HL-60 (cell line): ENCODE measurements around the gene CYP21A2.
"Not testable (repeated sequence)": the region's sequence is repeated elsewhere in the genome, so short reads cannot be mapped to it uniquely, and the experiment has no call there.

ENCODE experiments used
- GABPA ChIP-seq: IDR thresholded peaks from 2 replicates; pipeline ENCODE4 v1.6.1; 2012; ENCODE audit warnings: low read depth
- POLR2AphosphoS5 ChIP-seq: IDR thresholded peaks from 2 replicates; pipeline ENCODE4 v1.6.1; 2012; ENCODE audit warnings: low read depth
- SPI1 ChIP-seq: IDR thresholded peaks from 2 replicates; pipeline ENCODE4 v1.6.1; 2012; ENCODE audit warnings: low read depth, mild to moderate bottlenecking, borderline replicate concordance
- TF ChIP-seq, protein P1 (sequence below): IDR thresholded peaks from one replicate; pipeline ENCODE4 v1.5.1; 2011; ENCODE audit warnings: low read length, control low read depth, inconsistent platforms; ENCODE audit not compliant: insufficient read depth
- TF ChIP-seq, protein P2 (sequence below): IDR thresholded peaks from 2 replicates; pipeline ENCODE4 v1.6.1; 2012; ENCODE audit warnings: low read depth; ENCODE audit not compliant: insufficient replicate concordance

DNA sequence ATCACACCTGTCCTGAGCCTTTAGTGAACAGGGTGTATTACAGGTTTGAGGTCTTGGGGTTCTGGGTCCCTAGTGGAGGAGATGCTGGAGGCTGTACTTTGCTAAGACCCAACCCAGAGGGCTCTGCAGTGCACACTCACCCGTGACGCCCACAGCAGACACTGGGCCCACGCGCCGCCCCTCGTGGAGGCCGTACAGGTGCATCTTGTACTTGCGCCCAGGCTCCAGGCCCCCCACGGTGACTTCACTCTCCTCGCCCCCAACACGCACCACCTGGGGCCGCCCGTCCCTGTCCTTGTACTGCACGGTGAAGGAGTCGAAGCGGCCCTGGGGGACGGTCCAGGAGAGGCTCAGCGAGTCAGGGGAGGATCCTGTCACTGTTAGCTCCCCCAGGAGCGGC lies 29.3 kb downstream of the CYP21A2 start:
- TF ChIP-seq, protein P1, sequence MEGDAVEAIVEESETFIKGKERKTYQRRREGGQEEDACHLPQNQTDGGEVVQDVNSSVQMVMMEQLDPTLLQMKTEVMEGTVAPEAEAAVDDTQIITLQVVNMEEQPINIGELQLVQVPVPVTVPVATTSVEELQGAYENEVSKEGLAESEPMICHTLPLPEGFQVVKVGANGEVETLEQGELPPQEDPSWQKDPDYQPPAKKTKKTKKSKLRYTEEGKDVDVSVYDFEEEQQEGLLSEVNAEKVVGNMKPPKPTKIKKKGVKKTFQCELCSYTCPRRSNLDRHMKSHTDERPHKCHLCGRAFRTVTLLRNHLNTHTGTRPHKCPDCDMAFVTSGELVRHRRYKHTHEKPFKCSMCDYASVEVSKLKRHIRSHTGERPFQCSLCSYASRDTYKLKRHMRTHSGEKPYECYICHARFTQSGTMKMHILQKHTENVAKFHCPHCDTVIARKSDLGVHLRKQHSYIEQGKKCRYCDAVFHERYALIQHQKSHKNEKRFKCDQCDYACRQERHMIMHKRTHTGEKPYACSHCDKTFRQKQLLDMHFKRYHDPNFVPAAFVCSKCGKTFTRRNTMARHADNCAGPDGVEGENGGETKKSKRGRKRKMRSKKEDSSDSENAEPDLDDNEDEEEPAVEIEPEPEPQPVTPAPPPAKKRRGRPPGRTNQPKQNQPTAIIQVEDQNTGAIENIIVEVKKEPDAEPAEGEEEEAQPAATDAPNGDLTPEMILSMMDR: not testable (repeated sequence)
- TF ChIP-seq POLR2AphosphoS5, SPI1, GABPA: not testable (repeated sequence)
- TF ChIP-seq, protein P2, sequence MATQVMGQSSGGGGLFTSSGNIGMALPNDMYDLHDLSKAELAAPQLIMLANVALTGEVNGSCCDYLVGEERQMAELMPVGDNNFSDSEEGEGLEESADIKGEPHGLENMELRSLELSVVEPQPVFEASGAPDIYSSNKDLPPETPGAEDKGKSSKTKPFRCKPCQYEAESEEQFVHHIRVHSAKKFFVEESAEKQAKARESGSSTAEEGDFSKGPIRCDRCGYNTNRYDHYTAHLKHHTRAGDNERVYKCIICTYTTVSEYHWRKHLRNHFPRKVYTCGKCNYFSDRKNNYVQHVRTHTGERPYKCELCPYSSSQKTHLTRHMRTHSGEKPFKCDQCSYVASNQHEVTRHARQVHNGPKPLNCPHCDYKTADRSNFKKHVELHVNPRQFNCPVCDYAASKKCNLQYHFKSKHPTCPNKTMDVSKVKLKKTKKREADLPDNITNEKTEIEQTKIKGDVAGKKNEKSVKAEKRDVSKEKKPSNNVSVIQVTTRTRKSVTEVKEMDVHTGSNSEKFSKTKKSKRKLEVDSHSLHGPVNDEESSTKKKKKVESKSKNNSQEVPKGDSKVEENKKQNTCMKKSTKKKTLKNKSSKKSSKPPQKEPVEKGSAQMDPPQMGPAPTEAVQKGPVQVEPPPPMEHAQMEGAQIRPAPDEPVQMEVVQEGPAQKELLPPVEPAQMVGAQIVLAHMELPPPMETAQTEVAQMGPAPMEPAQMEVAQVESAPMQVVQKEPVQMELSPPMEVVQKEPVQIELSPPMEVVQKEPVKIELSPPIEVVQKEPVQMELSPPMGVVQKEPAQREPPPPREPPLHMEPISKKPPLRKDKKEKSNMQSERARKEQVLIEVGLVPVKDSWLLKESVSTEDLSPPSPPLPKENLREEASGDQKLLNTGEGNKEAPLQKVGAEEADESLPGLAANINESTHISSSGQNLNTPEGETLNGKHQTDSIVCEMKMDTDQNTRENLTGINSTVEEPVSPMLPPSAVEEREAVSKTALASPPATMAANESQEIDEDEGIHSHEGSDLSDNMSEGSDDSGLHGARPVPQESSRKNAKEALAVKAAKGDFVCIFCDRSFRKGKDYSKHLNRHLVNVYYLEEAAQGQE: not testable (repeated sequence)
